HUES6 (cell line): ENCODE data around the gene EPHB4.
"Not testable (repeated sequence)": the region's sequence is repeated elsewhere in the genome, so short reads cannot be mapped to it uniquely, and the experiment has no call there.

Source experiments
- H3K27ac ChIP-seq: 2 replicates; pipeline ENCODE4 v1.7.0; 2013; ENCODE audit warnings: low read depth, mild to moderate bottlenecking, low read length, inconsistent platforms
- H3K27me3 ChIP-seq: 2 replicates; pipeline ENCODE4 v1.6.1; 2013; ENCODE audit warnings: low read length; ENCODE audit not compliant: control insufficient read depth, insufficient read depth
- H3K36me3 ChIP-seq: 2 replicates; pipeline ENCODE4 v1.6.1; 2013; ENCODE audit warnings: low read length; ENCODE audit not compliant: control insufficient read depth, insufficient read depth
- H3K4me1 ChIP-seq: 2 replicates; pipeline ENCODE4 v1.6.1; 2013; ENCODE audit warnings: low read length; ENCODE audit not compliant: control insufficient read depth, insufficient read depth
- H3K4me3 ChIP-seq: 2 replicates; pipeline ENCODE4 v1.5.1; 2013; ENCODE audit warnings: low read depth, low read length
- H3K9ac ChIP-seq: one replicate; pipeline ENCODE4 v1.6.1; 2013; ENCODE audit warnings: mild to moderate bottlenecking, low read length
- H3K9me3 ChIP-seq: 2 replicates; pipeline ENCODE4 v1.6.1; 2013; ENCODE audit warnings: low read depth, low read length; ENCODE audit not compliant: control insufficient read depth, insufficient read depth

EPHB4 gene

GRCh38 chr7:100779359-100779758 is 48.0 kb downstream of the EPHB4 start:
- no peaks in the 10 kb centered on the region for H3K27me3 ChIP-seq
- no peaks in the 10 kb centered on the region; the same call in 1 of the 2 replicates for H3K4me1 ChIP-seq
- no peak overlapping the region for H3K9ac ChIP-seq
- no peaks in the 10 kb centered on the region for H3K36me3 ChIP-seq
- H3K27ac ChIP-seq: no peak overlapping the region
- H3K9me3 ChIP-seq: no peaks in the 10 kb centered on the region
- H3K4me3 ChIP-seq: no peak overlapping the region

GRCh38 chr7:100778061-100778621 is 49.2 kb downstream of the EPHB4 start:
- H3K27me3 ChIP-seq: no peaks in the 10 kb centered on the region
- no peak overlapping the region for H3K4me3 ChIP-seq

GRCh38 chr7:100773491-100773890 is 53.8 kb downstream of the EPHB4 start:
- H3K27me3 ChIP-seq: no peaks in the 10 kb centered on the region
- no peaks in the 10 kb centered on the region for H3K4me1 ChIP-seq
- H3K27ac ChIP-seq: no peak overlapping the region
- no peak overlapping the region for H3K4me3 ChIP-seq
- H3K36me3 ChIP-seq: no peaks in the 10 kb centered on the region
- no peaks in the 10 kb centered on the region for H3K9me3 ChIP-seq
- no peak overlapping the region for H3K9ac ChIP-seq

More at GRCh38 chr7:100778061-100778621, 49.2 kb downstream of the EPHB4 start:
- Histone ChIP-seq H3K9ac (peak overlapping the region; percentile 4), H3K27ac (no peak overlapping the region), H3K4me1 (no peaks in the 10 kb centered on the region), H3K36me3 (no peaks in the 10 kb centered on the region), H3K9me3 (no peaks in the 10 kb centered on the region)

DNA sequence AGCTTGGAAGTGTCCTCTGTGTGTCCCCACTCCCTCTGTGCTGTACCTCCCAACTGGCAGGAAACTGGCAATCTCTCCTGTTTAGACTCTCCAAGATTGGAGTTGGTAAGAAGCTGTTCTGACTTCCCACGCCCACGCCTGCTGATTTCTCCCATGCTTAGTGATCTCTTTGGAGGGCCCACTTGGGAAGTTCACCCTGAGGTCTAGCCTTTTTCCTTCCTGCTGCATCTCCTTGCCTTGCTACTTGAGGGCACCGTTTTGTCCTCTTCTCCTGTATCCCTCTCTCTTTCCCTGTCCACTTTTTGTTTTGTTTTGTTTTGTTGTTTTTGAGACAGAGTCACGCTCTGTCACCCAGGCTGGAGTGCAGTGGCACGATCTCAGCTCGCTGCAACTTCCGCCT is 58.5 kb downstream of the EPHB4 start:
- peaks cover 5% of the 10 kb centered on the region for H3K4me1 ChIP-seq
- no peaks in the 10 kb centered on the region for H3K27me3 ChIP-seq
- no peak overlapping the region for H3K4me3 ChIP-seq

DNA sequence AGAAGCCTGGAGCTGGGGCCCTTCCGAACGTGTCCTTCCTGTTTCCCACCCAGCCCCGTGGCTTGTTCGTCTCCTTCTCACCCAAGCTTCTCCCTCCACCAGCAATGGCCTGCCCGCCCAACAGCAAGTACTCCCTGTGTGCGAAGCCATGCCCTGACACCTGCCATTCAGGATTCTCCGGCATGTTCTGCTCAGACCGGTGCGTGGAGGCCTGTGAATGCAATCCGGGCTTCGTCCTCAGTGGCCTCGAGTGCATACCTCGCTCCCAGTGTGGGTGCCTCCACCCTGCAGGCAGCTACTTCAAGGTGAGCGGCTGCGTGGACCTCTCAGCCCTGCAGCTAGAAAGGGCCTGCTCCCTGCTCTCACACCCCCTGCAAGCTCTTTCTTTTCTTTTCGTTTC is 62.1 kb downstream of the EPHB4 start:
- Histone ChIP-seq H3K4me1 (peaks cover 11% of the 10 kb centered on the region), H3K27me3 (no peaks in the 10 kb centered on the region), H3K9me3 (no peaks in the 10 kb centered on the region), H3K4me3 (no peak overlapping the region), H3K36me3 (no peaks in the 10 kb centered on the region), H3K9ac (no peak overlapping the region), H3K27ac (no peak overlapping the region)

More for the DNA sequence above, 58.5 kb downstream of the EPHB4 start:
- H3K36me3 ChIP-seq: no peaks in the 10 kb centered on the region
- H3K27ac ChIP-seq: no peak overlapping the region
- H3K9me3 ChIP-seq: no peaks in the 10 kb centered on the region
- H3K9ac ChIP-seq: no peak overlapping the region

- H3K4me3 ChIP-seq: no peak overlapping the region
Observed at GRCh38 chr7:100764841-100765240, 62.5 kb downstream of the EPHB4 start.

GRCh38 chr7:100763556-100764140 is 63.7 kb downstream of the EPHB4 start:
- H3K4me3 ChIP-seq: no peak overlapping the region
- H3K4me1 ChIP-seq: peaks cover 11% of the 10 kb centered on the region
- H3K36me3 ChIP-seq: no peaks in the 10 kb centered on the region
- no peak overlapping the region for H3K27ac ChIP-seq
- no peaks in the 10 kb centered on the region for H3K27me3 ChIP-seq
- no peak overlapping the region for H3K9ac ChIP-seq
- H3K9me3 ChIP-seq: no peaks in the 10 kb centered on the region

More at GRCh38 chr7:100764841-100765240, 62.5 kb downstream of the EPHB4 start:
- H3K9me3 ChIP-seq: no peaks in the 10 kb centered on the region
- H3K36me3 ChIP-seq: no peaks in the 10 kb centered on the region
- H3K4me1 ChIP-seq: peaks cover 11% of the 10 kb centered on the region
- no peaks in the 10 kb centered on the region for H3K27me3 ChIP-seq
- H3K9ac ChIP-seq: no peak overlapping the region
- no peak overlapping the region for H3K27ac ChIP-seq

DNA sequence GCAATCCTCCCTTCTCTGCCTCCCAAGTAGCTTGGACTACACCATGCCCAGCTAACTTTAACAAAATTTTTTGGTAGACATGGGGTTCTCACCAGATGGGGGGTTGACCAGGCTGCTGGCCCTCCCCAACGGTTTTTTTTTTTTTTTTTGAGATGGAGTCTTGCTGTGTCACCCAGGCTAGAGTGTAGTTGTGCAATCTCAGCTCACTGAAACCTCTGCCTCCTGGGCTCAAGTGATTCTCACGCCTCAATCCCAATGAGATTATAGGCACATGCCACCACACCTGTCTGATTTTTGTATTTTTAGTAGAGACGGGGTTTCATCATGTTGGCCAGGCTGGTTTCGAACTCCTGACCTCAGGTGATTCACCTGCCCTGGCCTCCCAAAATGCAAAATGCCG is 64.5 kb downstream of the EPHB4 start:
- not testable (repeated sequence) for H3K9ac ChIP-seq, H3K27ac ChIP-seq, H3K9me3 ChIP-seq, H3K4me3 ChIP-seq, H3K36me3 ChIP-seq, H3K27me3 ChIP-seq
- H3K4me1 ChIP-seq: peaks cover 11% of the 10 kb centered on the region

DNA sequence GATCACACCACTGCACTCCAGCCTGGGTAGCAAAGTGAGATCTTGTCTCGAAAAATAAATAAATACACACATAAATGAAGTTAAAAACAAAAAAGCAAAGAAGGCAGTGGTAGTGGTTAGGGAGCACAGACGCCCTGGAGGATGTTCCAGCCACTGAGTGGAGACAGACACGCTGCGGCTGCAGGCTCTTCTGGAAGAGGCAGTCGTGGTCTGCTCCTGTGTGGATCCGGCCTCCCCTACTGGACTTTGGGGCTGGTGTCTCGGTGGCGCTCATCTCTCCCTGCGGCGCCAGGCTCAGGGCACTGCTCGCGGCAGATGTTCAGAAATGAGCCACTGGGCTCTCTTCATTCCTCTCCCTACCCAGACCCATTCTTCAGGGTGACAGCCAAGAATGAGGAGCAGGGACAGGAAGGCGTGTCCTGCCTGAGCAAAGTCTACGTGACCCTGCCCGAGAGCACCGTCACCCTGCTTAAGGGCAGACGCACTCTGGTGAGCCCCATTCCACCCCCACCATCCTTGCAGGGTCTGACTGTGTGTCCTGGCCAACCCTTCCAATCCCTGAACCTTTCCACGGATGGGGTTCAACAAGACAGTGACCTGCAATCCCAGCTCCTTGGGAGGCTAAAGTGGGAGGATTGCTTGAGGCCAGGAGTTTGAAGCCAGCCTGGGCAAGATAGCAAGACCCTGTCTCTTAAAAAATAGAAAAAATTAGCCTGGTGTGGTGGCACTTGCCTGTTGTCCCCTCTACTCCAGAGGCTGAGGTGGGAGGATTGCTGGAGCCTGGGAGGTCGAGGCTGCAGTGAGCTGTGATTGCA is 67.8 kb downstream of the EPHB4 start:
- no peaks in the 10 kb centered on the region for H3K36me3 ChIP-seq
- no peak overlapping the region for H3K9ac ChIP-seq
- no peaks in the 10 kb centered on the region for H3K9me3 ChIP-seq
- H3K4me1 ChIP-seq: peaks cover 8% of the 10 kb centered on the region; the same call in 1 of the 2 replicates
- H3K27ac ChIP-seq: no peak overlapping the region
- H3K27me3 ChIP-seq: no peaks in the 10 kb centered on the region
- H3K4me3 ChIP-seq: no peak overlapping the region

- Histone ChIP-seq H3K27ac (no peak overlapping the region), H3K4me3 (no peak overlapping the region), H3K27me3 (peaks cover 15% of the 10 kb centered on the region; the same call in 1 of the 2 replicates)
Observed at GRCh38 chr7:100753750-100754149, 73.6 kb downstream of the EPHB4 start.

DNA sequence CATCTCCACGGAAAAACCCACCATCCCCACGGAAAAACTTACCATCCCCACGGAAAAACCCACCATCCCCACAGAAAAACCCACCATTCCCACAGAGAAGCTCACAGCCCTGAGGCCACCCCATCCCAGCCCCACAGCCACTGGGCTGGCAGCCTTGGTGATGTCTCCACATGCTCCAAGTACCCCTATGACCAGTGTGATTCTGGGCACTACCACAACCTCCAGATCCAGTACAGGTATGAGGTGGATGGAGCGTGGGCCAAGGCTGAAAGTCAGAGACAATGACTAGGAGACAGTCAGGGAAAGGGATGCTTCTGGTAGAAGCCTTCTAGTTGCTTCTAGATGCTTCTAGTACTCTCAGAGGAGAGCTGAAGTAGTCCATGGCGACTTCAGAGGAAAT is 74.3 kb downstream of the EPHB4 start:
- no peaks in the 10 kb centered on the region for H3K36me3 ChIP-seq
- no peak overlapping the region for H3K9ac ChIP-seq
- H3K4me1 ChIP-seq: 0 out of 2 replicates have a peak, but pooled peaks cover 7% of the 10 kb centered on the region
- peaks cover 15% of the 10 kb centered on the region; the same call in 1 of the 2 replicates for H3K27me3 ChIP-seq
- no peak overlapping the region for H3K4me3 ChIP-seq
- no peak overlapping the region for H3K27ac ChIP-seq
- H3K9me3 ChIP-seq: no peaks in the 10 kb centered on the region

More at GRCh38 chr7:100753750-100754149, 73.6 kb downstream of the EPHB4 start:
- Histone ChIP-seq H3K9me3 (no peaks in the 10 kb centered on the region), H3K36me3 (no peaks in the 10 kb centered on the region), H3K9ac (no peak overlapping the region), H3K4me1 (0 out of 2 replicates have a peak, but pooled peaks cover 7% of the 10 kb centered on the region)
